Measurements from ENCODE around the gene CTSZ. TPM values are rescaled to one million over a fixed set of nuclear protein-coding genes. Genes with fewer than 3 reads are reported as not detected.
"Not testable (repeated sequence)": the region's sequence is repeated elsewhere in the genome, so short reads cannot be mapped to it uniquely, and the experiment has no call there.

Gene CTSZ
- total RNA-seq, 1 experiment from 2014 or later, result 154 TPM

GRCh38 chr20:59000326-59000725 lies 6.7 kb downstream of the CTSZ start:
- no peak for DNase-seq (ENCODE audit: low read depth)

DNA sequence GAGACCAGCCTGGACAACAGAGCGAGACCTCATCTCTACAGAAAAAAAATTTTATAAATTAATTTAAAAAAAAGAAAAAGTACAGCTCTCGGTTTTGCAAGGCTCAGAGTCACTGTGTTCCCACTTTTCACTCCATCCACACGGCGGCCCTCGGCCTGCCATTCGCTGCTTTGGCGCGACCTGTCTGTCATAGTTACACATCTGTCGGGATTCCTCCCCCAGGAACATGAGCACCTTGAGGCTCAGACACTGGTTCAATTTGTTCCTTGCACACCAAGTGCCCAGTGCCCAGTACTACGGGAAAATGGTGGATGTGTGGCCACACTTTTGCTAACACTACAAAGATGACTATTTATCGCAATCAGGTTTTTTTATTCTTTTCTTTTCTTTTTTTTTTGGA lies 8.4 kb downstream of the CTSZ start:
- no peak for DNase-seq (ENCODE audit: low read depth)

DNA sequence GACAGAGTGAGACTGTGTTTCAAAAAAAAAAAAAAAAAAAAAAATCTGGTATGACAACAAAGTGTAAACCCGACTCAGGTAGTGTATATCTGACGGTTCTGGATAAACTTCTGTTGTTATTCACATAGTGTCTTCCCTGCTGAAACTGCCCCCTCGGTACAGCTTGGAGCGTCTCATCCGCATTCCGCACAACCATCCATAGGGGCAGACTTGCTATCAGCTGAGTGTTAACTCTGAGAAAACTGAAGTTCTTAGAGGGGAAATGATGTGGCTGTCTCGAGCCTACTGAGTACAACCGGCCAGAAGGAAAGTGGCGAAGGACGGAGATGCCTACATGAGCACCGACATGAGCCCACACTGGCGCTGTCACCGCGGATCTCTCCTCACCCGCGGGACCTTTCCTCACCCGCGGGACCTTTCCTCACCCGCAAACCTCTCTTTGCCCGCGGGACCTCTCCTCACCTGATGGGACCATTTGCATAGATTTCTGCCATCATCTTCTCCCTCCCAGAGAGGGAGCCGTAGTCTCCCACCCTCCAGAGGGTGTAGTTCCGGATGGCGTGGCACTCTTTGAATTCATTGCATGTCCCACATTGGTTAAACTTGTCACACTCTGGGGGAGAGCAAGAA lies 9.8 kb downstream of the CTSZ start:
- DNase-seq (ENCODE audit: low read depth), result no peak

GRCh38 chr20:58996226-58996611 lies 10.8 kb downstream of the CTSZ start:
- DNase-seq (ENCODE audit: low read depth), result no peak

GRCh38 chr20:58995461-58996225 lies 11.4 kb downstream of the CTSZ start:
- DNase-seq (ENCODE audit: low read depth), result no peak

- DNase-seq (ENCODE audit: low read depth), result no peak
Observed at GRCh38 chr20:58994390-58995159, 12.5 kb downstream of the CTSZ start.

GRCh38 chr20:58993332-58994248 lies 13.5 kb downstream of the CTSZ start:
- DNase-seq (ENCODE audit: low read depth), result no peak

GRCh38 chr20:58992911-58993310 lies 14.1 kb downstream of the CTSZ start:
- no peak for DNase-seq (ENCODE audit: low read depth)

DNA sequence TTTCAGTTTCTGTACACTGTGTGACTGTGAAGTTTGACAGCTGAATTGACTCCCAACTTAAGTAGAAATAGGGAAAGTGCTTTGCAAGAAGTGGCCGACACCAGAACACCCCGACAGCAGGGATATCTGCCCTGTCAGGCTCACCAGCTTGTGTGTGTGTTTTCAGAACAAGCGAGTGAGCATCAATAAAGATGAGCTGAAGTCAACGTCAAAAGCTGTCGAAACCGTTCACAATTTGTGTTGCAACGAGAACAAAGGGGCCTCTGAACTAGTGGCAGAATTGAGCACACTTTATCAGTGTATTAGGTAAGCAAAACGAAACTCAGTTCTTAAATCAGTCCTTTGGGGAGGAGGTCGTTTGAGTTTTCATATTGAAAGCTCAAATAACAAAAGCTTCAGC lies 15.3 kb downstream of the CTSZ start:
- no peak for DNase-seq (ENCODE audit: low read depth)

GRCh38 chr20:58990651-58991445 lies 16.2 kb downstream of the CTSZ start:
- no peak for DNase-seq (ENCODE audit: low read depth)

DNA sequence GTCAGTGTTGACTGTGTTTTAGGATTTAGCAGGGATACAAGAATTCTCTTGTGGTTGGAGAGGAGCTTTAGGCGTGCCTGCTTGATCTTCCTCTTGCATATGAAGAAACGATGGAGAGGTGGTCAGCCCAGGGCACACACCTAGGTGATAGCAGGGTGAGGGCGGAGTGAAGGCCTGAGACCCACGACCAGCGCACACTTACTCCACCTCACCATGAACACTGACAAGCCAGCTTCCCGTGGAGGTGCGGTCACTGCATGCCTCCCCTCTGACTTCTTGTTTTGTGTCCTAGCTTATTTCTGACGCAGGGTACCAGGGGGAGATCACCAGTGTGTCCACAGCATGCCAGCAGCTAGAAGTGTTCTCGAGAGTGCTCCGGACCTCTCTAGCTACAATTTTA lies 17.9 kb downstream of the CTSZ start:
- no peak for DNase-seq (ENCODE audit: low read depth)

DNA sequence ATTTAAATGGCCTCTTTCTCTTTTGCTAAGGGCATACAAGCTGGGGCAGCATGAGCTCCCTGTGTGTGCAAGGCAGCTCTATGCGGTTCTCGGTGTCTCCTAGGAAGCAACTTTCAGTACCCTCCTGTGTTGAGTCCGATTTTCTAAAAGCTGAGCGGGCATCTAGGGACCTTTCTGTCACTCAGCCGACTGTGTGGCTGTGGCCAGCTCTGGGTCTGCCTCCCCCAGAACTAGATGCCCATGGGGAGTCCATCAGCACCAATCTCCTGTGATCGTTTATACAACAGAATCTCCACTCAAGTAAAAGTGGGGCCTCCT lies 18.5 kb downstream of the CTSZ start:
- no peak for DNase-seq (ENCODE audit: low read depth)

GRCh38 chr20:58987790-58988564 lies 19.1 kb downstream of the CTSZ start:
- DNase-seq (ENCODE audit: low read depth), result no peak

GRCh38 chr20:58986968-58987517 lies 20.0 kb downstream of the CTSZ start:
- DNase-seq (ENCODE audit: low read depth), result no peak

- DNase-seq (ENCODE audit: low read depth), result no peak
Observed at GRCh38 chr20:58986286-58986967, 20.6 kb downstream of the CTSZ start.

DNA sequence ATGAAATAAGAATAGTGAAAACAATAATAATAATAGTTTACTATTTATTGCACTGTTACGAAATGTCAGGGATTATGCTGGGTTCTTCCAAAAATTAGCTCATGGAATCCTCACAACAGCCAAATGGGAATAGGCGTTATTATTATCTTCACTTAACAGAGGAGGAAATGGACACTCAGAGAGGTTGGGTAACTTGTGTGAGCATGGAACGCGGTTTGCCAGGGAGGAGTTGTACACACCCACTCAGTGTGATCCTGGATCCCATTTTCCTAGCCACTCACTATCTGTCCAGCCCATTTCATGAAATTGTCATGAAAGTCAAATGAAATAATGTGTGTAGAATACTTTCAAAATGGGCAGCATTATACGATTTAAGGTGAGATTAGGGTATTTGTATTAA lies 21.4 kb downstream of the CTSZ start:
- no peak for DNase-seq (ENCODE audit: low read depth)

DNA sequence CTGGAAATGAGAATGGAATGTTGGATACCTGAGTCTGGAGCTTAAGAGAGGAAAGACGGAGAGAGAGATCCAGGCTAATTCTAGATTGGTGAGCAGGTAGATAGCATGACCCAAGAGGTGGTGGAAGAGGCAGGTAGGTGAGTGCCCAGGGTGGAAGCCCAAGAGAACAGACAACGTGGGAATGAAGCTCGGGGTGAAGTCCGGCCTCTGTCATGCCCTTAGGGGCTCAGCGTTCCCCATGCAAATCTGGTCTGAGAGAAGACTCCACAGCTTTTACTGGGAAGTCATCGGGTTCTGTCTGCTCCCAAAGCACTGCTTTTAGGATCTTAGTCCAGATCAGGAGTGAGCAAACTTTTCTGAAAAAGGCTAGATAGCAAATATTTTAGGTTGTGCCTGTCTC lies 22.4 kb downstream of the CTSZ start:
- DNase-seq (ENCODE audit: low read depth), result no peak

- not testable (repeated sequence) for DNase-seq (ENCODE audit: low read depth)
Observed at GRCh38 chr20:58983115-58983468, 24.0 kb downstream of the CTSZ start.

- DNase-seq (ENCODE audit: low read depth), result no peak
Observed at GRCh38 chr20:58982406-58983114, 24.5 kb downstream of the CTSZ start.

Measured in LHCN-M2 (cell line).